HG02970 (cell line): ENCODE results near the gene RAPGEF2.

Experiments used
- ATAC-seq: cut with Tn5 transposase; IDR thresholded peaks from one replicate; pipeline ENCODE4 v1.9.1; 2021; ENCODE audit warnings: mild to moderate bottlenecking, moderate library complexity, moderate number of reproducible peaks; ENCODE audit not compliant: unreplicated experiment, low FRiP score

RAPGEF2 gene

GRCh38 chr4:159384632-159385031 is 281.8 kb downstream of the RAPGEF2 start:
- ATAC-seq = no peak

GRCh38 chr4:159386620-159387019 is 283.7 kb downstream of the RAPGEF2 start:
- no peak for ATAC-seq

DNA sequence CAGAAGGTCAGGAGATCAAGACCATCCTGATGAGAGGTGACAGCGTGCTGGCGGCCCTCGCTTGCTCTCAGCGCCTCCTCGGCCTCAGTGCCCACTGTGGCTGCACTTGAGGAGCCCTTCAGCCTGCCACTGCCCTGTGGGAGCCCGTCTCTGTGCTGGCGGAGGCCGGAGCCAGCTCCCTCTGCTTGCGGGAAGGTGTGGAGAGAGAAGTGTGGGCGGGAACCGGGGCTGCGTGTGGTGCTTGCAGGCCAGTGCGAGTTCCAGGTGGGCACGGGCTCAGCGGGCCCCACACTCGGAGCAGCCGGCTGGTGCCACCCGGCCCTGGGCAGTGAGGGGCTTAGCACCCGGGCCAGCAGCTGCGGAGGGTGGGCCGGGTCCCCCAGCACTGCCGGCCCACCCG is 286.9 kb downstream of the RAPGEF2 start:
- ATAC-seq = no peak

DNA sequence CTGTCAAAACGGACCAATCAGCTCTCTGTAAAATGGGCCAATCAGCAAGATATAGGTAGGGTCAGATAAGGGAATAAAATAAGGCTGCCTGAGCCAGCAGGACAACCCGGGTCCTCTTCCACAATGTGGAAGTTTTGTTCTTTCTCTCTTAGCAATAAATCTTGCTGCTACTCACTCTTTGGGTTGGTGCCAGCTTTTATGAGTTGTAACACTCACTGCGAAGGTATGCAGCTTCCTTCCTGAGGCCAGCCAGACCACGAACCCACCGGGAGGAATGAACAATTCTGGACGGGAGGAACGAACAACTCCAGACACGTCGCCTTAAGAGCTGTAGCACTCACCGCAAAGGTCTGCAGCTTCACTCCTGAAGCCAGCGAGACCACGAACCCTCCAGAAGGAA is 287.8 kb downstream of the RAPGEF2 start:
- ATAC-seq = no peak

DNA sequence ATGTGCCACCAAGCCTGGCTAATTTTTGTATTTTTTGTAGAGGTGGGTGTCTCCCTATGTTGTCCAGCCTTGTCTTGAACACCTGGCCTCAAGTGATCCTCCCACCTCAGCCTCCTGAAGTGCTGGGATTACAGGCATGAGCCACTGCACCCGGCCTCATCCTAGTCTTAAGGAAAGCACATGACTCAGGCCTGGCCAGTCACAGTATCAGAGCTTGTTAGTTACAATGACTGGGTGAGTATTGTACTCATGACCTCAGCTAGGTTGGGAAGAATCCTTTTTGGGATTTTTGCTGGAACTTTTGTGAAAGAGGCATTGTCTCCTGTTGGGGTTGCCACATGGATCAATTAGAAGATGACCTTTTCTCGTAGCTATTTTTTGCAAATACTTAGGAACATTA is 292.8 kb downstream of the RAPGEF2 start:
- ATAC-seq = no peak

GRCh38 chr4:159396151-159396550 is 293.3 kb downstream of the RAPGEF2 start:
- no peak for ATAC-seq

- no peak for ATAC-seq
These were observed 295.4 kb downstream of the RAPGEF2 start for GRCh38 chr4:159398236-159398638.

- no peak for ATAC-seq
These were observed 297.8 kb downstream of the RAPGEF2 start for GRCh38 chr4:159400558-159401225.

DNA sequence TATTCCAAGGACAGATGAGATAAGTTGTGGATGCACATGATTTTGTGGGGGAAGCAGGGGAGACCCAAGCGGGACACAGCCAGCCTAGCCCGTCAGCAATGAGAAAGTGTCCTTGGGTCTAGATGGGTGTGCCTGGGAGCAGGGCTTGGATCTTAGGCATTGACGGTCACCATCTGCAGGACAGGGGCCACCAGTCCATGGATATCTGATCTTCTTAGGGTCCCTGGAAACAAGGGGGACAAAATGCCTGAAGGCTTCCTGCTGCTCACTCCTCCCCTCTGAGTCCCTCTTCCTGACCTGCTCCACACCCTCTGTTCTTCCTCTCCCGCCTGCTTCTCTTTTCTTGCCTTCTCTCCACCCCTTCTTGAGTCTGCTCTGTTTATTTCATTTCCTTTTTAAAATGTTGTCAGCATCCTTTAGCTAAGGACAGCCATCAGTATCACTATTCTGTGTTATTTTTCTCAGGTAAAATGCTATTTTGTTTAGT is 298.4 kb downstream of the RAPGEF2 start:
- no peak for ATAC-seq

- ATAC-seq = no peak
These were observed 299.0 kb downstream of the RAPGEF2 start for GRCh38 chr4:159401791-159402380.
